ENCODE measurements around the gene FNDC3B.

FNDC3B gene

DNA sequence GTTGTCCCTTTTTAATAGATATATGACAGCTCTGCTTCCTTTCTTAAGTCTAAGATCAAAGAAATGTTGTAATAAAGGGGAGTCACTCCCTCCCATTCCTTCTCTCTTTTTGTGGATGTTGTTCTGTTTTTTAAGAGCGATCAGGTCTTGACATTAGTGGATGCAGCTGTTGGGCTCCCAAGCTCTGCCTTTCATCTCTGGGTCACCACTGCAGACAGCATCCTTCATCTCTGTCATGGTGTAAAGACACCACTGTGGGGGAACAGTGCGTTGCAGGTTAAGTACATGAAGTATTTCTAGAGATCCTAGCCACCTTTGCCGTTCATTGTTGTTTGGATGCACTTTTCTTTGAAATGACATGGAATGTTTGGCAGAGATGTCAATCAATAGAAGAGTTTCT, 17.7 kb downstream of the FNDC3B start:
- H3K79me1 ChIP-seq (ENCODE audit: low read depth, low read length) = peaks cover 2% of the 10 kb centered on the region
- peaks cover 0 to 64% of the 10 kb centered on the region in 2 donors for H3K36me3 ChIP-seq (replicated peaks in 1 of 2; ENCODE audit: control insufficient read depth in 2 of 2, insufficient read depth in 2 of 2, low read length in 2 of 2)
- H3K27ac ChIP-seq (replicated peaks; ENCODE audit: low read length) = no peak overlapping the region
- H3K23ac ChIP-seq (ENCODE audit: low read depth, low read length, poor library complexity) = no peak overlapping the region
- H2BK15ac ChIP-seq (ENCODE audit: low read length) = no peak overlapping the region
- no peaks in the 10 kb centered on the region for H3K27me3 ChIP-seq (ENCODE audit: control insufficient read depth in 3 of 3, insufficient read depth in 3 of 3, low read depth in 1 of 3, low read length in 3 of 3)
- H2AFZ ChIP-seq (ENCODE audit: low read length) = no peak overlapping the region
- no CpG with 5 or more reads among the region's 3 CpGs for WGBS, 2 donors (ENCODE audit: extremely low coverage in 2 of 2, insufficient read length in 2 of 2, insufficient replicate concordance in 1 of 2)
- no peak overlapping the region for H3K18ac ChIP-seq (ENCODE audit: low read length)
- H4K8ac ChIP-seq (ENCODE audit: low read depth, low read length) = no peak overlapping the region
- no peak overlapping the region for H3K4ac ChIP-seq (ENCODE audit: low read length)
- no peak overlapping the region for H2BK12ac ChIP-seq (ENCODE audit: low read length)
- H3K4me1 ChIP-seq (ENCODE audit: control insufficient read depth in 2 of 2, insufficient read depth in 1 of 2, low read depth in 1 of 2, low read length in 2 of 2) = peaks cover 6% of the 10 kb centered on the region in 2 donors
- H3K9ac ChIP-seq (ENCODE audit: low read depth, low read length, poor library complexity) = no peak overlapping the region
- H2AK5ac ChIP-seq (ENCODE audit: low read depth, low read length) = no peak overlapping the region
- H3K4me2 ChIP-seq (ENCODE audit: insufficient read depth, low read length, poor library complexity, severe bottlenecking) = no peak overlapping the region
- H3K4me3 ChIP-seq (ENCODE audit: low read length in 2 of 2) = no peak overlapping the region
- H2BK120ac ChIP-seq (ENCODE audit: low read depth, low read length) = no peak overlapping the region
- no peak overlapping the region for H2BK5ac ChIP-seq (ENCODE audit: low read length)
- no peak overlapping the region for H4K91ac ChIP-seq (ENCODE audit: low read depth, low read length, poor library complexity)
- H3K9me3 ChIP-seq (replicated peaks in 1 of 2; ENCODE audit: control insufficient read depth in 2 of 2, insufficient read depth in 1 of 2, low read depth in 1 of 2, low read length in 2 of 2) = peaks cover 0 to 9% of the 10 kb centered on the region in 2 donors
- no peak overlapping the region for H3K14ac ChIP-seq (ENCODE audit: low read length)
- DNase-seq (ENCODE audit: low spot score) = no peak

DNA sequence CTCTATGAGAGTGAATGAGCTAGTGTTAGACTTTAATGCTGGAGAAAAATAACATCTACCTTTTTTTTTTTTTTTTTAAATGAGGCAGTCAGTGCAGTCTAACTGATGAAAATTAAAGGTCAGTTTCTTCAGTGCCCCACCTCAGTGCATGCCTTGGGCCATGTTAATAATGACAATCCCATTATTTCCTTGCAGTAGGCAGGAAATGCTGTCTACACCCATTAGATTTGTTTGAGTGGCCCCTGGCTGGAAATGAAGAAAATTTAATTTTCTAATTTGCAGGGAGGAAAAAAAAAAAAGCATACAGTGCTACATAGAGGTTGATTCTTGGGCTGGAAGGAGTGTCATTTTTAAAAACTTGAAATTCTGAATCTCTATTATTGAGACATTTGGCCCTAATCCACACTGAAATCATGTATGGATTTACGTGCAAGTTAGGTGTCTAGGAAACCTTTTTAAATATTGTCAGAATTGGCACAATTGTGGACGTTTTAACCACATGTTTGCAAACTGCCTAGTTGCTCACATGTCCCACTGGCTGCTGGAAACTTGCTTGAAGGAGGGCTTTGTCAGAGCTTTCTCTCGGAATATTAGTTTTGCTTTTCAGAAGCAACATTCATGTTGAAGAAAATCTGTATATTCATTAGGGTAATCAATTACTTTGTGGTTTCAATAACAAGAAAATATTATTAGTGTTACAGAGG, 18.4 kb downstream of the FNDC3B start:
- Histone ChIP-seq H3K9me3 (replicated peaks in 1 of 2; ENCODE audit: control insufficient read depth in 2 of 2, insufficient read depth in 1 of 2, low read depth in 1 of 2, low read length in 2 of 2) (peaks cover 0 to 3% of the 10 kb centered on the region in 2 donors), H2BK120ac (ENCODE audit: low read depth, low read length) (no peak overlapping the region), H3K4me2 (ENCODE audit: insufficient read depth, low read length, poor library complexity, severe bottlenecking) (no peak overlapping the region), H3K27ac (replicated peaks; ENCODE audit: low read length) (no peak overlapping the region), H4K8ac (ENCODE audit: low read depth, low read length) (no peak overlapping the region), H2AK5ac (ENCODE audit: low read depth, low read length) (no peak overlapping the region), H3K4me1 (ENCODE audit: control insufficient read depth in 2 of 2, insufficient read depth in 1 of 2, low read depth in 1 of 2, low read length in 2 of 2) (peaks cover 6% of the 10 kb centered on the region in 2 donors), H4K91ac (ENCODE audit: low read depth, low read length, poor library complexity) (no peak overlapping the region), H3K36me3 (replicated peaks in 1 of 2; ENCODE audit: control insufficient read depth in 2 of 2, insufficient read depth in 2 of 2, low read length in 2 of 2) (peaks cover 0 to 56% of the 10 kb centered on the region in 2 donors), H3K9ac (ENCODE audit: low read depth, low read length, poor library complexity) (no peak overlapping the region), H3K4ac (ENCODE audit: low read length) (no peak overlapping the region), H3K27me3 (ENCODE audit: control insufficient read depth in 3 of 3, insufficient read depth in 3 of 3, low read depth in 1 of 3, low read length in 3 of 3) (no peaks in the 10 kb centered on the region), H3K79me1 (ENCODE audit: low read depth, low read length) (peaks cover 2% of the 10 kb centered on the region), H2BK12ac (ENCODE audit: low read length) (no peak overlapping the region), H2BK5ac (ENCODE audit: low read length) (no peak overlapping the region), H3K14ac (ENCODE audit: low read length) (no peak overlapping the region), H3K4me3 (ENCODE audit: low read length in 2 of 2) (no peak overlapping the region), H2AFZ (ENCODE audit: low read length) (no peak overlapping the region), H2BK15ac (ENCODE audit: low read length) (no peak overlapping the region), H3K23ac (ENCODE audit: low read depth, low read length, poor library complexity) (no peak overlapping the region), H3K18ac (ENCODE audit: low read length) (no peak overlapping the region)
- DNase-seq (ENCODE audit: low spot score) = no peak
- WGBS, 2 donors (ENCODE audit: extremely low coverage in 2 of 2, insufficient read length in 2 of 2, insufficient replicate concordance in 1 of 2) = no CpG with 5 or more reads among the region's 3 CpGs

DNA sequence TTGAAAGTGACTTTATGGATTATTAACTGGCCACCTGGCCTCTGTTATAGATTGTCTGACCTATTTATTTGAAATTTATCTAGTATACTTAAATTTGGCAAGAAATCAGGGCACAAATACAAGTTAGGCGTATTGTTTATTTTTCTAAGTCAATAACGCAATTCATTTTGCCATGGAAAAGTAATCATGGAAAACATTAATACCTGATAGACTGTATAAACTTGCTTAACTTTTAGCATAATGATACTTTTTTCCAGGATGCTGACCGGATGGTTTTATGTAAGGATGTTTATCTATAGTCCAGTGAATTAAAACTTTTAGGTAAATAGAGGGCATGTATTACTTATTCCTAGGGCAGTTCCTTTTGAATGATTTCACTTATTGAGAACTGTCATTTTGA, 20.2 kb downstream of the FNDC3B start:
- H3K9me3 ChIP-seq (replicated peaks in 1 of 2; ENCODE audit: control insufficient read depth in 2 of 2, insufficient read depth in 1 of 2, low read depth in 1 of 2, low read length in 2 of 2) = peaks cover 2 to 14% of the 10 kb centered on the region in 2 donors
- H2AK5ac ChIP-seq (ENCODE audit: low read depth, low read length) = no peak overlapping the region
- H2BK5ac ChIP-seq (ENCODE audit: low read length) = no peak overlapping the region
- H2AFZ ChIP-seq (ENCODE audit: low read length) = no peak overlapping the region
- peaks cover 0 to 59% of the 10 kb centered on the region in 2 donors for H3K36me3 ChIP-seq (replicated peaks in 1 of 2; ENCODE audit: control insufficient read depth in 2 of 2, insufficient read depth in 2 of 2, low read length in 2 of 2)
- no CpG with 5 or more reads among the region's 3 CpGs for WGBS, 2 donors (ENCODE audit: extremely low coverage in 2 of 2, insufficient read length in 2 of 2, insufficient replicate concordance in 1 of 2)
- H3K4me1 ChIP-seq (ENCODE audit: control insufficient read depth in 2 of 2, insufficient read depth in 1 of 2, low read depth in 1 of 2, low read length in 2 of 2) = peaks cover 5 to 6% of the 10 kb centered on the region in 2 donors
- H3K4me2 ChIP-seq (ENCODE audit: insufficient read depth, low read length, poor library complexity, severe bottlenecking) = no peak overlapping the region
- H4K91ac ChIP-seq (ENCODE audit: low read depth, low read length, poor library complexity) = no peak overlapping the region
- H3K23ac ChIP-seq (ENCODE audit: low read depth, low read length, poor library complexity) = no peak overlapping the region
- H2BK120ac ChIP-seq (ENCODE audit: low read depth, low read length) = no peak overlapping the region
- H2BK12ac ChIP-seq (ENCODE audit: low read length) = no peak overlapping the region
- no peak overlapping the region for H3K27ac ChIP-seq (replicated peaks; ENCODE audit: low read length)
- DNase-seq (ENCODE audit: low spot score) = no peak
- no peaks in the 10 kb centered on the region for H3K27me3 ChIP-seq (ENCODE audit: control insufficient read depth in 3 of 3, insufficient read depth in 3 of 3, low read depth in 1 of 3, low read length in 3 of 3)
- no peak overlapping the region for H2BK15ac ChIP-seq (ENCODE audit: low read length)
- H3K9ac ChIP-seq (ENCODE audit: low read depth, low read length, poor library complexity) = no peak overlapping the region
- no peak overlapping the region for H3K4me3 ChIP-seq (ENCODE audit: low read length in 2 of 2)
- H3K4ac ChIP-seq (ENCODE audit: low read length) = no peak overlapping the region
- peaks cover 2% of the 10 kb centered on the region for H3K79me1 ChIP-seq (ENCODE audit: low read depth, low read length)
- H3K14ac ChIP-seq (ENCODE audit: low read length) = no peak overlapping the region
- H4K8ac ChIP-seq (ENCODE audit: low read depth, low read length) = no peak overlapping the region
- H3K18ac ChIP-seq (ENCODE audit: low read length) = no peak overlapping the region

DNA sequence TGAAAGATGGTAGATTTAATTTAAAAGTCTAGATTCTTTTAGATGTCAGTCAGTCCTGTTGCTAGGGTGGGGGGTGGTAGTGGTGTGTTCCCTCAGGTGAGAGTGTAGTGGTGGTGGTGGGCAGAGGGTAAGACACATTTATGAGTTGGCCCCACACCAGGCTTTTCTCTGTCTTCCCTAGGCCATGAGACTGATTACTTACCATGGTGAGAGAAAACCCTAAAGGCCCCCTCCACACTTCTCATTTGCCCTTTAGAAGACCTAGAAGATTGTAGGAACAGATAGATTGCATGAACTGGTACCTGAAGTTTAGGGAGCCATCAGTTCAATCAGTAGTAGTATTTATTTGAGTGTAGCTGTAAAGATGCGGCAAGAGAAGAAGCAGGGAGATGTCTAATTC, 20.9 kb downstream of the FNDC3B start:
- peaks cover 5 to 6% of the 10 kb centered on the region in 2 donors for H3K4me1 ChIP-seq (ENCODE audit: control insufficient read depth in 2 of 2, insufficient read depth in 1 of 2, low read depth in 1 of 2, low read length in 2 of 2)
- no peak overlapping the region for H4K91ac ChIP-seq (ENCODE audit: low read depth, low read length, poor library complexity)
- no peak overlapping the region for H4K8ac ChIP-seq (ENCODE audit: low read depth, low read length)
- H3K36me3 ChIP-seq (replicated peaks in 1 of 2; ENCODE audit: control insufficient read depth in 2 of 2, insufficient read depth in 2 of 2, low read length in 2 of 2) = peaks cover 0 to 55% of the 10 kb centered on the region in 2 donors
- peaks cover 2% of the 10 kb centered on the region for H3K79me1 ChIP-seq (ENCODE audit: low read depth, low read length)
- no peak overlapping the region for H2BK120ac ChIP-seq (ENCODE audit: low read depth, low read length)
- H2AFZ ChIP-seq (ENCODE audit: low read length) = no peak overlapping the region
- H3K4ac ChIP-seq (ENCODE audit: low read length) = no peak overlapping the region
- peaks cover 2 to 14% of the 10 kb centered on the region in 2 donors for H3K9me3 ChIP-seq (replicated peaks in 1 of 2; ENCODE audit: control insufficient read depth in 2 of 2, insufficient read depth in 1 of 2, low read depth in 1 of 2, low read length in 2 of 2)
- DNase-seq (ENCODE audit: low spot score) = no peak
- WGBS, 2 donors (ENCODE audit: extremely low coverage in 2 of 2, insufficient read length in 2 of 2, insufficient replicate concordance in 1 of 2) = no CpG with 5 or more reads among the region's 1 CpG
- no peak overlapping the region for H2BK5ac ChIP-seq (ENCODE audit: low read length)
- H3K27ac ChIP-seq (replicated peaks; ENCODE audit: low read length) = no peak overlapping the region
- no peak overlapping the region for H3K4me3 ChIP-seq (ENCODE audit: low read length in 2 of 2)
- H3K14ac ChIP-seq (ENCODE audit: low read length) = no peak overlapping the region
- H3K9ac ChIP-seq (ENCODE audit: low read depth, low read length, poor library complexity) = no peak overlapping the region
- no peak overlapping the region for H3K18ac ChIP-seq (ENCODE audit: low read length)
- no peak overlapping the region for H3K23ac ChIP-seq (ENCODE audit: low read depth, low read length, poor library complexity)
- H2AK5ac ChIP-seq (ENCODE audit: low read depth, low read length) = no peak overlapping the region
- H3K27me3 ChIP-seq (ENCODE audit: control insufficient read depth in 3 of 3, insufficient read depth in 3 of 3, low read depth in 1 of 3, low read length in 3 of 3) = no peaks in the 10 kb centered on the region
- no peak overlapping the region for H3K4me2 ChIP-seq (ENCODE audit: insufficient read depth, low read length, poor library complexity, severe bottlenecking)
- no peak overlapping the region for H2BK15ac ChIP-seq (ENCODE audit: low read length)
- H2BK12ac ChIP-seq (ENCODE audit: low read length) = no peak overlapping the region
